Liver (tissue), 9 donors: ENCODE data around the gene ZNF285. TPM values are rescaled to one million over a fixed set of nuclear protein-coding genes. Genes with fewer than 3 reads are reported as not detected.
A peak's percentile ranks its signal among the peaks of the same experiment; 100 is the strongest.
"Not testable (repeated sequence)": the region's sequence is repeated elsewhere in the genome, so short reads cannot be mapped to it uniquely, and the experiment has no call there.

Experiments used
- DNase-seq: peaks from one replicate; pipeline ENCODE4 v3.0.0-alpha.2; 2017; ENCODE audit warnings: low spot score
- H3K27ac ChIP-seq, 2 donors: one replicate each; pipeline ENCODE4 v1.7.0; 2013; ENCODE audit warnings: inconsistent platforms in 2 of 2, low read length in 2 of 2, control low read depth in 1 of 2, low read depth in 1 of 2, mild to moderate bottlenecking in 1 of 2
- H3K27me3 ChIP-seq, 4 donors: one replicate each; pipeline versions ENCODE4 v1.6.1 to v1.7.0; 2013; ENCODE audit warnings: low read length in 3 of 4, inconsistent platforms in 1 of 4, mild to moderate bottlenecking in 1 of 4, moderate library complexity in 1 of 4; ENCODE audit not compliant: control insufficient read depth in 4 of 4, insufficient read depth in 4 of 4
- H3K36me3 ChIP-seq, 4 donors: one replicate each; pipeline versions ENCODE4 v1.6.1 to v1.7.0; 2013; ENCODE audit warnings: low read length in 3 of 4, mild to moderate bottlenecking in 3 of 4, low read depth in 1 of 4, moderate library complexity in 1 of 4; ENCODE audit not compliant: control insufficient read depth in 4 of 4, insufficient read depth in 3 of 4
- H3K4me1 ChIP-seq, 4 donors: one replicate each; pipeline versions ENCODE4 v1.6.1 to v1.7.0; 2013; ENCODE audit warnings: low read length in 3 of 4, mild to moderate bottlenecking in 3 of 4, moderate library complexity in 1 of 4; ENCODE audit not compliant: control insufficient read depth in 4 of 4, insufficient read depth in 4 of 4
- H3K4me3 ChIP-seq, 3 donors: one replicate each; pipeline versions ENCODE4 v1.6.1 to v1.7.0; 2013; ENCODE audit warnings: low read length in 3 of 3, control low read depth in 1 of 3, low read depth in 1 of 3, mild to moderate bottlenecking in 1 of 3
- H3K9ac ChIP-seq, 2 donors: one replicate each; pipeline ENCODE4 v1.7.0; 2013; ENCODE audit warnings: low read length in 2 of 2, mild to moderate bottlenecking in 2 of 2, moderate library complexity in 2 of 2, control low read depth in 1 of 2, low read depth in 1 of 2
- H3K9me3 ChIP-seq, 4 donors: one replicate each; pipeline versions ENCODE4 v1.6.1 to v1.7.0; 2013; ENCODE audit warnings: low read length in 3 of 4; ENCODE audit not compliant: control insufficient read depth in 4 of 4
- ATF3 ChIP-seq: IDR thresholded peaks from 2 replicates; pipeline ENCODE4 v1.6.1; 2016; ENCODE audit warnings: antibody characterized with exemption
- EGR1 ChIP-seq, 2 donors: IDR thresholded peaks; 2 replicates each; pipeline ENCODE4 v1.6.1; 2016 to 2018; ENCODE audit warnings: antibody characterized with exemption in 2 of 2, low read depth in 2 of 2
- FOXA2 ChIP-seq: IDR thresholded peaks from 2 replicates; pipeline ENCODE4 v1.6.1; 2016; ENCODE audit warnings: antibody characterized with exemption
- GABPA ChIP-seq, 2 donors: IDR thresholded peaks in 1 of 2; conservative IDR thresholded peaks in 1 of 2; 2 replicates each; pipeline ENCODE4 v1.6.1; 2016; ENCODE audit warnings: antibody characterized with exemption in 2 of 2, mild to moderate bottlenecking in 1 of 2, moderate library complexity in 1 of 2
- HNF4A ChIP-seq, 2 donors: conservative IDR thresholded peaks; 2 replicates each; pipeline ENCODE4 v1.6.1; 2016; ENCODE audit warnings: antibody characterized with exemption in 2 of 2, mild to moderate bottlenecking in 2 of 2
- JUND ChIP-seq, 2 donors: IDR thresholded peaks; 2 replicates each; pipeline ENCODE4 v1.6.1; 2016; ENCODE audit warnings: antibody characterized with exemption in 2 of 2
- NR2F2 ChIP-seq: IDR thresholded peaks from 2 replicates; pipeline ENCODE4 v1.6.1; 2016; ENCODE audit warnings: antibody characterized with exemption
- REST ChIP-seq: IDR thresholded peaks from 2 replicates; pipeline ENCODE4 v1.6.1; 2016; ENCODE audit warnings: antibody characterized with exemption, mild to moderate bottlenecking
- RXRA ChIP-seq, 2 donors: IDR thresholded peaks; 2 replicates each; pipeline ENCODE4 v1.6.1; 2017 to 2018; ENCODE audit warnings: antibody characterized with exemption in 2 of 2, mild to moderate bottlenecking in 1 of 2
- SP1 ChIP-seq: IDR thresholded peaks from 2 replicates; pipeline ENCODE4 v1.6.1; 2018; ENCODE audit warnings: antibody characterized with exemption, mild to moderate bottlenecking
- TAF1 ChIP-seq: conservative IDR thresholded peaks from 2 replicates; pipeline ENCODE4 v1.6.1; 2016; ENCODE audit warnings: antibody characterized with exemption, mild to moderate bottlenecking
- YY1 ChIP-seq: IDR thresholded peaks from 2 replicates; pipeline ENCODE4 v1.6.1; 2016; ENCODE audit warnings: antibody characterized with exemption, mild to moderate bottlenecking
- WGBS: extraction: QIAGEN DNeasy Blood & Tissue Kit; methylation state at CpG from one replicate; pipeline ENCODE4 v1.1.7; 2013; 5-methylcytosine and 5-hydroxymethylcytosine counted together
- polyA plus RNA-seq, 2 donors: library from polyadenylated mRNA; stranded (reverse) in 1 of 2; unstranded in 1 of 2; fragments of 200-250 nt in 1 of 2; fragments of >200 nt in 1 of 2; fragmentation: Nextera tagmentation in 1 of 2; extraction: Ambion mirVana in 1 of 2; gene quantifications; one replicate each; pipeline versions ENCODE4 v1.2.1 to v1.2.3, GENCODE V29; 2013 to 2015
- total RNA-seq, 2 donors: library from RNA; depleted of rRNA; stranded (reverse); fragments of >200 nt; gene quantifications; one replicate each; pipeline ENCODE4 v1.2.3, GENCODE V29; 2014
- TF ChIP-seq, protein P1 (sequence below): IDR thresholded peaks from 2 replicates; pipeline ENCODE4 v1.6.1; 2016; ENCODE audit warnings: antibody characterized with exemption
- donor health status: healthy.
- donor health status: healthy.
- donor health status: healthy.
- donor health status: healthy.
- donor health status: healthy.

Gene ZNF285
- total and polyA plus RNA-seq, 4 donors, result 0.23 to 1.4 (median 0.49) TPM

- TF ChIP-seq REST (no peak), FOXA2 (no peak), GABPA (IDR thresholded peaks at IDR 0.05 in 1 of 2, conservative IDR thresholded peaks at IDR 0.05 in 1 of 2) (no peak), YY1 (no peak), ATF3 (no peak), TAF1 (no peak), JUND (IDR thresholded peaks at IDR 0.05) (no peak), SP1 (no peak), EGR1 (IDR thresholded peaks at IDR 0.05; ENCODE audit: low read depth in 2 of 2) (no peak), RXRA (IDR thresholded peaks at IDR 0.05) (no peak), NR2F2 (no peak), HNF4A (conservative IDR thresholded peaks at IDR 0.05) (no peak)
- TF ChIP-seq, protein P1, sequence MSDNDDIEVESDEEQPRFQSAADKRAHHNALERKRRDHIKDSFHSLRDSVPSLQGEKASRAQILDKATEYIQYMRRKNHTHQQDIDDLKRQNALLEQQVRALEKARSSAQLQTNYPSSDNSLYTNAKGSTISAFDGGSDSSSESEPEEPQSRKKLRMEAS, result no peak
Observed at GRCh38 chr19:44435441-44435840, 34.0 kb upstream of the ZNF285 start (continued).

DNA sequence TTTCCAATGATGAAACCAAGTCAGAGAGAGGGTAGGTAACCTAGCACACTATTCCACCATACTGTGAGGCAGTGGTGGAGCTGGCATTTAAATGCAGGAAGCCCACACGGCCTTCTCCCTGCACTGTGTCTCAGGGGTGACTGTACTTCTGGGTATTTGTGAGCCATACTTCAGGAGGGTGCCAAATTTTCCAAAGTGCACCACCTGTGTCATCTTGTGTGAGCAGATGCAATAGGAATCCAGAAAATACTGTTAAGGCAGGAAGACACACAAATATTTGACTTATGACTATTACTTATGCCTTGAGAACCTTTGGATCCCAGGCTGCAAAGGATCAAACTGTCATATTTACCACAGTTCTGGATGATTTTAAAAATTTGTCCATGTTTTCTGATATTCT, 29.5 kb upstream of the ZNF285 start:
- 86% methylated on average over 1 of the region's 1 CpG for WGBS
- H3K9me3 ChIP-seq, result peaks cover 50 to 83% (median 58%) of the 10 kb centered on the region in 4 donors
- no peak for DNase-seq

GRCh38 chr19:44415553-44415952, 14.1 kb upstream of the ZNF285 start:
- 87% methylated on average over 15 of the region's 15 CpGs for WGBS
- H3K27me3 ChIP-seq, H3K36me3 ChIP-seq, H3K27ac ChIP-seq, H3K4me3 ChIP-seq, H3K9ac ChIP-seq, H3K4me1 ChIP-seq, DNase-seq: not testable (repeated sequence)
- H3K9me3 ChIP-seq, result peaks cover 13 to 29% (median 16%) of the 10 kb centered on the region in 4 donors

More for the DNA sequence above, 29.5 kb upstream of the ZNF285 start:
- Histone ChIP-seq H3K36me3 (peaks cover 0 to 5% (median 1%) of the 10 kb centered on the region in 4 donors), H3K27ac (no peak overlapping the region), H3K4me3 (peak overlapping the region in 2 of 3 donors; percentile 28 to 50), H3K4me1 (no peaks in the 10 kb centered on the region), H3K27me3 (no peaks in the 10 kb centered on the region), H3K9ac (no peak overlapping the region)
- TF ChIP-seq HNF4A (conservative IDR thresholded peaks at IDR 0.05) (no peak), RXRA (IDR thresholded peaks at IDR 0.05) (no peak)

GRCh38 chr19:44389268-44389667, 12.1 kb downstream of the ZNF285 start:
- H3K36me3 ChIP-seq, H3K27ac ChIP-seq, DNase-seq, H3K9ac ChIP-seq, H3K4me1 ChIP-seq, H3K4me3 ChIP-seq, H3K27me3 ChIP-seq: not testable (repeated sequence)
- H3K9me3 ChIP-seq, result peaks cover 9 to 32% (median 12%) of the 10 kb centered on the region in 4 donors
- WGBS, result 81% methylated on average over 4 of the region's 4 CpGs
